ENCODE data around the gene VMP1.
A peak's percentile ranks its signal among the peaks of the same experiment; 100 is the strongest.

DNA sequence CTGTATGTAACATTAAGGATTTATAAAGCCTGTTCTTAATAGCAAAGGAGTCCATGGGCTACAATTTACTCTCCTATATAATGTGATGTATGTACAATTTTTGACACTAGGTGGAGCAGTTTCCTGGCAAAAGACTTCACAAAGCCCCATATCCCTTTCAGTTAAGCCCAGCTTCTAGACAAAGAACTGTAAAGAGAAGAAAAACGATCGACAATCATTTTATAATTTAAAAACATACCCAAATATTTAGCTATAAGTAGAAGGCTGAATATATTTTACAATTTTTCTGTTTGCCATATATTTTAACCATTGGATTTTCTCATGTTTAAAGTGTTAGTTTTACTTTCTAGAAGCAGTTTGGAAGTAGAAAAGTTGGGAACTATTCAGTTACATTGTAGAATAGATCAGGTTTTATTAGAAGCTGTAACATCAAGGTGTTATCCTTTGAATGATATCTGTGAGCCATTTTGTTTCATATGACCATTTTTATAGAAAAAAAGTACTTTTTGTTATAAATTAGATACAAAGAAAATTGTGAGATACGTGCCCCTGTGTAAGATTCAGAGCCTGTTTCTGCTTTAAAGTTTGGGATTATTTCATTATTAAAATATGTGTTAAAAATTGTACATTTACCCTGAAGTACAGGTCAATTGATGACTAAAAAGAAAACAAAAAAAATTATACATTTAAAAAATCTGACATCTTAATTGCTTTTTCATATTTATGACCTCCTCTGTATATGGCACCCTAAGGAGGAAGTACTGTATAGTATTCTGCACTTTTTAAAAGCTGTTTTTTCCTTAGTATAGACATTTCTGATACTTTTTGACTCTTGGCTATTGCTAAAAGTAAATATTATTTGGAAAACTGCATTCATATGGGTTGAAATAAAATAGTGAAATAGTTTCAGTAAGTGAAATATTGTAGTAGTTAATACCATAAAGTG is 46.3 kb downstream of the VMP1 start:
- TF ChIP-seq, protein P1, sequence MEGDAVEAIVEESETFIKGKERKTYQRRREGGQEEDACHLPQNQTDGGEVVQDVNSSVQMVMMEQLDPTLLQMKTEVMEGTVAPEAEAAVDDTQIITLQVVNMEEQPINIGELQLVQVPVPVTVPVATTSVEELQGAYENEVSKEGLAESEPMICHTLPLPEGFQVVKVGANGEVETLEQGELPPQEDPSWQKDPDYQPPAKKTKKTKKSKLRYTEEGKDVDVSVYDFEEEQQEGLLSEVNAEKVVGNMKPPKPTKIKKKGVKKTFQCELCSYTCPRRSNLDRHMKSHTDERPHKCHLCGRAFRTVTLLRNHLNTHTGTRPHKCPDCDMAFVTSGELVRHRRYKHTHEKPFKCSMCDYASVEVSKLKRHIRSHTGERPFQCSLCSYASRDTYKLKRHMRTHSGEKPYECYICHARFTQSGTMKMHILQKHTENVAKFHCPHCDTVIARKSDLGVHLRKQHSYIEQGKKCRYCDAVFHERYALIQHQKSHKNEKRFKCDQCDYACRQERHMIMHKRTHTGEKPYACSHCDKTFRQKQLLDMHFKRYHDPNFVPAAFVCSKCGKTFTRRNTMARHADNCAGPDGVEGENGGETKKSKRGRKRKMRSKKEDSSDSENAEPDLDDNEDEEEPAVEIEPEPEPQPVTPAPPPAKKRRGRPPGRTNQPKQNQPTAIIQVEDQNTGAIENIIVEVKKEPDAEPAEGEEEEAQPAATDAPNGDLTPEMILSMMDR (IDR thresholded peaks at IDR 0.05), result peak; percentile 60 to 83 (median 79)
- TF ChIP-seq POLR2A (IDR thresholded peaks at IDR 0.05), result no peak
